ENCODE results near the gene ATOH8.

ATOH8 gene

DNA sequence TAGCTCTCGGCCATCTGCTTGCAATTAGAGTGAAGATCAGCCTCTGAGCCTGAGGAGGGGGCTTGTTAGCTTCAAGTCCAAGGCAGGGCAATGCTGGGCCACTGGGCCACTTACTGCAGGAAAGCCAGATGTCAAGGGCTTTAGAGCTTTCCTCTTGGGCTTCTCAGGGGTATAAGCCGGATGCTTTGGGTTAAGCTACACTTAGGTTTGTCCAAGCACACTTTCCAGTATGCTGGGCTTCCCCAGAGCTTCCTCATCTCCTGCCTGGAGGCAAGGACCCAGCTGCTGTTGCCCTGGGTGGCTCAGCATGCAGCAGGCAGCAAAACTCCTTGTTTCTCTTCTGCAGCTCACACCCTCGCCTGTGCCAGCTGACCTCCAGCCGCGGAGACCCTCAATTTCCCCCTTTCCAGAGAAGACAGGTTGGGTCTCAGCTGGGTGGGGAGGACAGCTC, 29.0 kb upstream of the ATOH8 start:
- DNase-seq (ENCODE audit: extremely low read depth, low read depth) = no peak
- TF ChIP-seq, protein P1, sequence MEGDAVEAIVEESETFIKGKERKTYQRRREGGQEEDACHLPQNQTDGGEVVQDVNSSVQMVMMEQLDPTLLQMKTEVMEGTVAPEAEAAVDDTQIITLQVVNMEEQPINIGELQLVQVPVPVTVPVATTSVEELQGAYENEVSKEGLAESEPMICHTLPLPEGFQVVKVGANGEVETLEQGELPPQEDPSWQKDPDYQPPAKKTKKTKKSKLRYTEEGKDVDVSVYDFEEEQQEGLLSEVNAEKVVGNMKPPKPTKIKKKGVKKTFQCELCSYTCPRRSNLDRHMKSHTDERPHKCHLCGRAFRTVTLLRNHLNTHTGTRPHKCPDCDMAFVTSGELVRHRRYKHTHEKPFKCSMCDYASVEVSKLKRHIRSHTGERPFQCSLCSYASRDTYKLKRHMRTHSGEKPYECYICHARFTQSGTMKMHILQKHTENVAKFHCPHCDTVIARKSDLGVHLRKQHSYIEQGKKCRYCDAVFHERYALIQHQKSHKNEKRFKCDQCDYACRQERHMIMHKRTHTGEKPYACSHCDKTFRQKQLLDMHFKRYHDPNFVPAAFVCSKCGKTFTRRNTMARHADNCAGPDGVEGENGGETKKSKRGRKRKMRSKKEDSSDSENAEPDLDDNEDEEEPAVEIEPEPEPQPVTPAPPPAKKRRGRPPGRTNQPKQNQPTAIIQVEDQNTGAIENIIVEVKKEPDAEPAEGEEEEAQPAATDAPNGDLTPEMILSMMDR (IDR thresholded peaks at IDR 0.05; ENCODE audit: low read depth, low read length) = no peak

DNA sequence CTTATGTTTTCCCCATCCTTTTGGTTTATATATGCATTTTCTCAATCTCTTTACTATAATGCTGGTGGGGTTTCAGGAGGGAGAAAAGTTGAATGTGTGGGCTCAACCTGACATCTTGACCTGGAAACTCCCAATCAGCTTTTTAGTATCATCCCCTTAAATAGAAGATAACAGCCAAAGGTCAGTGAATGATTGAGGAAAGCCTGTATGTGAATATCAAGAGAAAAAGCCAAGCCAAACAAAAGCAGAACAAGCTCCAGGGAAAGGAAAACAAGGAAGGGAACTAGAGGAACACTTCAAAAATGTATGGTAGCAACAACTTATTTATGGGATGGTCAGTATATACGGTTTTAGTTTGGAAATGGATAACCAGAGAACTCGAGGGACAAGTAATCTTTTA, 28.3 kb upstream of the ATOH8 start:
- TF ChIP-seq, protein P1 (IDR thresholded peaks at IDR 0.05; ENCODE audit: low read depth, low read length) = no peak
- DNase-seq (ENCODE audit: extremely low read depth, low read depth) = no peak

DNA sequence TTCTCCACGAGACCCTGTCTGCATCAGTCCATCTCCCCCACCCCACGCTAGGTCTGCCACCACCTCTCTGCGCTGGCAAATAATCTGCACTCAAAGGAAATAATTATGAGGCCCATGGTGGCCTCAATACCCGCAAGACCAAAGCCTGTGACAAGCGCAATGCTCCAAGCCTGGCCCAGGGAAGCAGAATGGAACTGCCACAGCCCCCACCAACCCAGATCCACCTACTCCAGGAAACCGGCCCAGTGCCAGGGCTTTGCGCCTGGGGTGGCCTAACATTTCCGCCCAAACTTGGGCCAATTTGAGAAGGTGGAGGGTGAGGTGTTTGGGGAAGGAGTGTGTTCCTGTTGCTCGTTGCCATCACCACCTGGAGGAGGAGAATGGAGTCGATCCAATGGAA, 26.0 kb upstream of the ATOH8 start:
- TF ChIP-seq, protein P1 (IDR thresholded peaks at IDR 0.05; ENCODE audit: low read depth, low read length) = no peak

DNA sequence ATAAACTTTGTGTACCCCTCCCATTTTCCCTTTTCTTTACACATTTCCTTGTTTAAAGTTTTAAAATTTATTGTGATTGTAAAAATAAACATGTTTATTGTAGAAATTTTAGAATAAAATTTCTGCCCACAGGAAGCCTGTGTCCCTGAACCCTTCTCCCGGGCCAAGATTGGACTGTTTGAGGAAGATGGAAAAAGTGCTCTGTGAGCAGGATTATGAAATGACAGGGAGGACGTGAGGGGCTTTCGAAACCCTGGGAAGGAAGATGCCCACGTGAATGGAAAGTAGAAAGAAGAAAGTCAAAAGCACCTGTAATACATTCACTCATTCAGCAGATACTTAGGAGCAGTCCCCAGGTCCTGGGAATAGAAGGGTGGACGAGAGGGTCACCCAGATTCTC, 25.4 kb upstream of the ATOH8 start:
- no peak for DNase-seq (ENCODE audit: extremely low read depth, low read depth)
- TF ChIP-seq, protein P1 (IDR thresholded peaks at IDR 0.05; ENCODE audit: low read depth, low read length) = no peak

More for the DNA sequence above, 26.0 kb upstream of the ATOH8 start:
- no peak for DNase-seq (ENCODE audit: extremely low read depth, low read depth)

DNA sequence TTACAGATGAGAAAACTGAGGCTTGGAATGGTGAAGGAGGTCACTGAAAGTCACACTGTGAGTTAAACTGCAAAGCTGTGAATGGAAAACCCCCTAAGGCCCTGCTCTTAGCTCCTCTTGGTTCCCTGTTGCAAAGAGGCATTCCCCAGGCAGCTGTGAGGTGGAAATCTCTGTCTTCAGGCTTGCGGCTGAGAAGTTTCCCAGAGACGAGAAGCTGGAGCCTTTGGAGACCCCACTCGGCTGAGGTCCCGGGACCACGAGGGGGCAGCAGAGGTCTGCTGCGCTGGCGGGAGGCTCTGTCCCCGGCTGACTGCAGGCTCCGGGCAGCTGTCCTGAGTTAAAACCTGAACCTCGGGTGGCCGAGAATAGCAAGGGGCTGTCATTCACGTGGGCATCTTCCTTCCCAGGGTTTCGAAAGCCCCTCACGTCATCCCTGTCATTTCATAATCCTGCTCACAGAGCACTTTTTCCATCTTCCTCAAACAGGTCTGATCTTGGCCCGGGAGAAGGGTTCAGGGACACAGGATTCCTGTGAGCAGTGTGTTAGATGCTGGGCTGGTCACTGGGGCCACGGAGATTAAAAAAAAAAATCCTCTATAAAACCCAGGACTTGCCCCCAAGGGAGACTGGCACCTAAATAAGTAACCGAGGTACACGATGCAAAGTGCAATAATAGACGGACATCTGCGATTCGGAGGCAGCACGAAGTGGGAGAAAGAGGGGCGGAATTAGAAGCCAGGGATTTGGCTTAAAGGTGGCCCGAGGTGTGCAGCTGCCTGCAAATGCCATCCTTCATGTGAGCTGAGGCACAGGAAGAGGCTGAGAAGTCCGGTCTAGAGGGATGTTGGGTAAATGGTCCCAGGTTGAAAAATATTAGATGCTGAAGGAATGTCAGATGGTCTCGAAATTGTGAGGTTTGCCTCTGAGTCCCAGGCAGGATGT, 24.6 kb upstream of the ATOH8 start:
- no peak for DNase-seq (ENCODE audit: extremely low read depth, low read depth)
- TF ChIP-seq, protein P1 (IDR thresholded peaks at IDR 0.05; ENCODE audit: low read depth, low read length) = peak; percentile 100

DNA sequence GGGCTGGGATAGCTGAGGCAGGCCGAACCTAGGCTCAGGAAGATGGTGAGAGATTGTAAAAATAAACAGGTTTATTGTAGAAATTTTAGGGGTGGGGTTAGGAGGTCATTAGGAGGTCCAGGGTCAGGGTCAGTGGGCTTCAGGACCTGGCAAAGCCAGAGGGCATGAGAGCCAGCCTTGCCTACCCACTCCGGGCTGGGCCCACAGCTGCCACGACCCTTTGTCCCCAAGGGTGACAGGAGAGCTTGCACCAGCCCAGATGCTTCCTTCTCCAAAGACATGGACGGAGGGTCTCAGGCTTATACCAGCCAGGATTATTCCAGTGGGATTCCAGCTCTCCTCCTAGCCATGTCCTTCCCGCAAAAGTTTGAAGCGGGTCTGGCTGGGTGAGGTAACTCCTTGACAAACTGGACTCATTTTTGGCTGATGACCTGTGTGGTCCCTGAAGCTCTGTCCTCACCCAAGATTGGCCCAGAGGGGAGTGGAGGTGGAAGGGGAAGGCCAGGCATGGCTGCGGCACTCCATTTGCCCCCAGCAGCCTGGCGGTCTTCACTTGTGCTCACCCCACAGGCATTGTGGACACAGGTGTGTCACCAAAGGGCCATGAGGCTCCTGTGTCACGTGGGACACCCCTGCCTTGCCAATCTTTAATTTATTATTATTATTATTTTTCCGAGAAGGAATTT, 23.8 kb upstream of the ATOH8 start:
- no peak for DNase-seq (ENCODE audit: extremely low read depth, low read depth)
- TF ChIP-seq, protein P1 (IDR thresholded peaks at IDR 0.05; ENCODE audit: low read depth, low read length) = no peak

DNA sequence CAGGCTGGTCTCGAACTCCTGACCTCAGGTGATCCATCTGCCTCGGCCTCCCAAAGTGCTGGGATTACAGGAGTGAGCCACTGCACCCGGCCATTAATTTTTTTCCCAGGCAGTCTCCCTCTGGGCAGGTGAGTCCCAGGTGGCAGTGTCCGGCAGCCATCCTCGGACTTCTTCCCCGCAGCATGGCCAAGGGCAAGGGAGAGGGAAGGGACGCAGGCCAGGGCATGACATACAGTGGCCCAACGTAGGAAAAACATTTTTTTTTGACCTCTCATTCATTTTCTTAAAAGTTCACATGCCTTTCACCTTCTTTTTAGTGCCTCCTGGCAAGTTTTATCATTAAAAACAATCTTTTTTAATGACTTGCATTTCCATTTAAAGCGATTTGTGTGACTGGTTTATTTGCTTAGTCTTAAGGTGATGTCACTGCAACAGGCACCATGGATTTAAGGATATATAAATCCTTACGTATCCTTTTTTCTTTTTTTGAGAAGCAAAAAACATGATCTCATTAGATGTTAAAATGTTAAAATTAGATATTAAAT, 23.0 kb upstream of the ATOH8 start:
- TF ChIP-seq, protein P1 (IDR thresholded peaks at IDR 0.05; ENCODE audit: low read depth, low read length) = no peak
- no peak for DNase-seq (ENCODE audit: extremely low read depth, low read depth)

Data from AG09319 (cell line).